ENCODE data around the gene GOLGB1.

GOLGB1 gene

GRCh38 chr3:121737644-121738043, 11.9 kb downstream of the GOLGB1 start:
- Histone ChIP-seq H3K36me3 (ENCODE audit: control insufficient read depth in 2 of 2, insufficient read depth in 1 of 2, low read length in 2 of 2) (peaks cover 0 to 4% of the 10 kb centered on the region in 2 experiments; a peak in 1 of 3 replicates), H3K4me1 (ENCODE audit: control insufficient read depth, insufficient read depth, low read length) (no peaks in the 10 kb centered on the region), H3K27ac (ENCODE audit: extremely low read depth, low read depth, low read length) (no peak overlapping the region), H3K4me3 (ENCODE audit: low read depth, low read length) (no peak overlapping the region), H3K9me3 (ENCODE audit: control insufficient read depth, insufficient read depth, low read depth, low read length) (no peaks in the 10 kb centered on the region)
- ChIA-PET CTCF (no interaction called here), POLR2A (no interaction called here)
- TF ChIP-seq ZNF555 (tag by site-specific recombination; conservative IDR thresholded peaks at IDR 0.05) = no peak

DNA sequence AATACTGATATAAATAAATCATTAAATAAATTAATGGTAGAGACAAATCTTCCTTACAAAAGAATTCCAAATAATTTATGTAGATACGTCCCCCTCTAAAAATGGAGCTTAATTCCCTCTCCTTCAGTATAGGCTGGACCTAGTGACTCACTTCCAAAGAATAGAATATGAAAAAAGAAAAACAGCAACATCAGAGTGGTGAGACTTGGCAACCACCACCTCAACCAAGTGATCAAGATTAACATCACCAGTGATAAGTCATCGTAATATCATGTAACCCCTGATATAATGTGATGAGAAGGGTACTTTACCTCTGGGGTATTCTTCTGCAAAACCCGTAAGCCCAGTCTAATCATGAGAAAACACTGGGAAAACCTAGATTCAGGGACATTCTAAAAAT, 13.4 kb downstream of the GOLGB1 start:
- POLR2A ChIA-PET = no interaction called here
- no peak overlapping the region for H3K27ac ChIP-seq (ENCODE audit: extremely low read depth, low read depth, low read length)
- H3K9me3 ChIP-seq (ENCODE audit: control insufficient read depth, insufficient read depth, low read depth, low read length) = no peaks in the 10 kb centered on the region
- H3K36me3 ChIP-seq (ENCODE audit: control insufficient read depth in 2 of 2, insufficient read depth in 1 of 2, low read length in 2 of 2) = peaks cover 0 to 4% of the 10 kb centered on the region in 2 experiments; a peak in 1 of 3 replicates
- no peak overlapping the region for H3K4me3 ChIP-seq (ENCODE audit: low read depth, low read length)
- H3K4me1 ChIP-seq (ENCODE audit: control insufficient read depth, insufficient read depth, low read length) = no peaks in the 10 kb centered on the region
- CTCF ChIA-PET = no interaction called here
- TF ChIP-seq ZNF169 (tag by site-specific recombination; IDR thresholded peaks at IDR 0.05) (no peak), ZNF521 (tag by site-specific recombination; IDR thresholded peaks at IDR 0.05) (no peak), ZBTB26 (tag by site-specific recombination; optimal IDR thresholded peaks at IDR 0.05) (no peak), ZNF433 (tag by site-specific recombination; IDR thresholded peaks at IDR 0.05; ENCODE audit: low read depth) (no peak), ZNF202 (tag by site-specific recombination; IDR thresholded peaks at IDR 0.05; ENCODE audit: borderline replicate concordance) (no peak), ZNF768 (tag by site-specific recombination; IDR thresholded peaks at IDR 0.05) (no peak), ZEB2 (tag by site-specific recombination; IDR thresholded peaks at IDR 0.05) (no peak), ZNF514 (tag by site-specific recombination; IDR thresholded peaks at IDR 0.05) (no peak), ZNF341 (tag by site-specific recombination; IDR thresholded peaks at IDR 0.05; ENCODE audit: low read depth) (no peak), ZNF121 (tag by site-specific recombination; IDR thresholded peaks at IDR 0.05) (no peak)
- TF ChIP-seq, protein P1, sequence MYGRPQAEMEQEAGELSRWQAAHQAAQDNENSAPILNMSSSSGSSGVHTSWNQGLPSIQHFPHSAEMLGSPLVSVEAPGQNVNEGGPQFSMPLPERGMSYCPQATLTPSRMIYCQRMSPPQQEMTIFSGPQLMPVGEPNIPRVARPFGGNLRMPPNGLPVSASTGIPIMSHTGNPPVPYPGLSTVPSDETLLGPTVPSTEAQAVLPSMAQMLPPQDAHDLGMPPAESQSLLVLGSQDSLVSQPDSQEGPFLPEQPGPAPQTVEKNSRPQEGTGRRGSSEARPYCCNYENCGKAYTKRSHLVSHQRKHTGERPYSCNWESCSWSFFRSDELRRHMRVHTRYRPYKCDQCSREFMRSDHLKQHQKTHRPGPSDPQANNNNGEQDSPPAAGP (tag by site-specific recombination; IDR thresholded peaks at IDR 0.05) = no peak

DNA sequence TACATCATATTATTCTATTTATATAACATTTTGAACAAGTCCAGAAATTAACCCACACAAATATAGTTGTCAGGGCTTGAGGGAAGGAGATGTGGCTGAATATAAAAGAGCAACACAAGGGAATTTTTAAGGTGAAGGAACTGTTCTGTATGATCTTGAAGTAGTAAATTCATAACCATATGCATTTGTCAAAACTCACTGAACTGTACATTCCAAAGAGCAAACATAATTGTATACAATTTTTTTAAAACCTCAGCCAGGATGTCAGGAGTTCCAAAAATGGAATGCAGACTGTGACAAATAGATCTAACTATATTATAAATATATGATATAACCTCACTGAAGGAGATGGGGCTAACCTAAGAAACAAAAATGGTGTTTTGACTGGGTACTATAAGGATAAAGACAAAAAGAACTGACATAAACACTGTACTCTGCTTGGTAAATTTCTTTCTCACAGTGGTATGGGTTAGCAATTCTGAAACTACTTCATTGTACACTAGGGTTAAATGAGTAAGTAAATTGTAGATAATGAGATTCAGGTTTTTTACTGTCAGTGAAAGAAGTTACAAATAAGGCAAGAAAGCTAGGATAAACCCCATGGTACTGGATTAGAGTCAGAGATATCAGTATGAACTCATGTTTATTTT, 14.4 kb downstream of the GOLGB1 start:
- ChIA-PET POLR2A (no interaction called here), CTCF (no interaction called here)
- no peak overlapping the region for H3K27ac ChIP-seq (ENCODE audit: extremely low read depth, low read depth, low read length)

More for the DNA sequence above, 14.4 kb downstream of the GOLGB1 start:
- Histone ChIP-seq H3K9me3 (ENCODE audit: control insufficient read depth, insufficient read depth, low read depth, low read length) (no peaks in the 10 kb centered on the region), H3K4me1 (ENCODE audit: control insufficient read depth, insufficient read depth, low read length) (no peaks in the 10 kb centered on the region), H3K4me3 (ENCODE audit: low read depth, low read length) (no peak overlapping the region), H3K36me3 (ENCODE audit: control insufficient read depth in 2 of 2, insufficient read depth in 1 of 2, low read length in 2 of 2) (peaks cover 0 to 7% of the 10 kb centered on the region in 2 experiments; a peak in 1 of 3 replicates)
- TF ChIP-seq PATZ1 (tag by site-specific recombination; IDR thresholded peaks at IDR 0.05) = no peak
- TF ChIP-seq ZFP69B (tag by site-specific recombination; IDR thresholded peaks at IDR 0.05) = no peak
- no peak for TF ChIP-seq ZNF157 (tag by site-specific recombination; IDR thresholded peaks at IDR 0.05)
- no peak for TF ChIP-seq ZNF768 (tag by site-specific recombination; IDR thresholded peaks at IDR 0.05)
- TF ChIP-seq SALL2 (tag by site-specific recombination; IDR thresholded peaks at IDR 0.05; ENCODE audit: borderline replicate concordance) = no peak
- no peak for TF ChIP-seq ZNF473 (tag by site-specific recombination; IDR thresholded peaks at IDR 0.05)
- no peak for TF ChIP-seq ZNF302 (tag by site-specific recombination; IDR thresholded peaks at IDR 0.05; ENCODE audit: low read depth)
- no peak for TF ChIP-seq ZNF16 (tag by site-specific recombination; IDR thresholded peaks at IDR 0.05; ENCODE audit: low read depth)
- TF ChIP-seq ZNF239 (tag by site-specific recombination; IDR thresholded peaks at IDR 0.05) = no peak
- TF ChIP-seq PRDM1 (tag by site-specific recombination; IDR thresholded peaks at IDR 0.05) = no peak
- no peak for TF ChIP-seq ZNF658 (tag by site-specific recombination; IDR thresholded peaks at IDR 0.05)
- TF ChIP-seq, protein P2, sequence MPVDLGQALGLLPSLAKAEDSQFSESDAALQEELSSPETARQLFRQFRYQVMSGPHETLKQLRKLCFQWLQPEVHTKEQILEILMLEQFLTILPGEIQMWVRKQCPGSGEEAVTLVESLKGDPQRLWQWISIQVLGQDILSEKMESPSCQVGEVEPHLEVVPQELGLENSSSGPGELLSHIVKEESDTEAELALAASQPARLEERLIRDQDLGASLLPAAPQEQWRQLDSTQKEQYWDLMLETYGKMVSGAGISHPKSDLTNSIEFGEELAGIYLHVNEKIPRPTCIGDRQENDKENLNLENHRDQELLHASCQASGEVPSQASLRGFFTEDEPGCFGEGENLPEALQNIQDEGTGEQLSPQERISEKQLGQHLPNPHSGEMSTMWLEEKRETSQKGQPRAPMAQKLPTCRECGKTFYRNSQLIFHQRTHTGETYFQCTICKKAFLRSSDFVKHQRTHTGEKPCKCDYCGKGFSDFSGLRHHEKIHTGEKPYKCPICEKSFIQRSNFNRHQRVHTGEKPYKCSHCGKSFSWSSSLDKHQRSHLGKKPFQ (tag by site-specific recombination; IDR thresholded peaks at IDR 0.05) = no peak

Data from HEK293 (cell line).